Stomach (tissue), 4 donors: Measurements from ENCODE around the gene WDTC1.

Experiments used
- CTCF ChIP-seq, 7 experiments: fragments of 450-650 bp in 4 of 7; fragments of 200-600 bp in 3 of 7; sonication (generic) in 3 of 7; IDR thresholded peaks; one replicate each; pipeline ENCODE4 v1.5.1; 2016 to 2019; ENCODE audit warnings: antibody characterized with exemption in 7 of 7, control low read depth in 2 of 7, mild to moderate bottlenecking in 1 of 7
- EP300 ChIP-seq: sonication (generic); formaldehyde crosslinking; IDR thresholded peaks from one replicate; pipeline ENCODE4 v1.6.1; 2017; ENCODE audit warnings: antibody characterized with exemption
- POLR2A ChIP-seq, 4 donors: fragments of 450-650 bp; IDR thresholded peaks; one replicate each; pipeline ENCODE4 v1.6.1; 2016; ENCODE audit warnings: antibody characterized with exemption in 4 of 4, control low read depth in 2 of 4, mild to moderate bottlenecking in 1 of 4, moderate library complexity in 1 of 4
- POLR2AphosphoS5 ChIP-seq, 3 donors: sonication (generic); formaldehyde crosslinking; IDR thresholded peaks; one replicate each; pipeline ENCODE4 v1.6.1; 2016; ENCODE audit warnings: antibody characterized with exemption in 3 of 3

DNA sequence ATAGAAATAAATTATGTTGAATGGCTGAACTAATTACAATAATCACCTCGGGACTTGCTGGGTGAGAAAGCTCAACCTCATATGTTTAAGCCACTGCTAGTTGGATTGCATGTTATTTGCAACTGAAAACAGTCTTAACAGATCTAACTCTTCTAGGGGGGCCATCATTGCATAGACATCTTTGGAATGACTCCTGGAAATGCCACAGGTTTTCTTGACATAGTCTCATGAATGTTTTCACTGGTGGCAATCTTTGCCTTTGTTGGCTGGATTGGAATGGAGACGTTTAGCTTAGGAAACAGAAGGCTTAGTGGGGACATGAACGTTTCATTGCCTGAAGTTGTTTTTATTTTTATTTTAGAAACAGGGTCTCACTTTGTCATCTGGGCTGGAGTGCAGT, 8.8 kb upstream of the WDTC1 start:
- TF ChIP-seq EP300 (no peak), CTCF (IDR thresholded peaks at IDR 0.05) (no peak), POLR2A (IDR thresholded peaks at IDR 0.05) (no peak), POLR2AphosphoS5 (IDR thresholded peaks at IDR 0.05) (no peak)
